ENCODE measurements around the gene STMP1. TPM values are rescaled to one million over a fixed set of nuclear protein-coding genes. Genes with fewer than 3 reads are reported as not detected.

Gene STMP1
- total and polyA plus RNA-seq, 2 of the 13 experiments (the other 11 are each of a cell fraction or from before 2014, with no cell fraction given), result 7.2 to 16.2 TPM

DNA sequence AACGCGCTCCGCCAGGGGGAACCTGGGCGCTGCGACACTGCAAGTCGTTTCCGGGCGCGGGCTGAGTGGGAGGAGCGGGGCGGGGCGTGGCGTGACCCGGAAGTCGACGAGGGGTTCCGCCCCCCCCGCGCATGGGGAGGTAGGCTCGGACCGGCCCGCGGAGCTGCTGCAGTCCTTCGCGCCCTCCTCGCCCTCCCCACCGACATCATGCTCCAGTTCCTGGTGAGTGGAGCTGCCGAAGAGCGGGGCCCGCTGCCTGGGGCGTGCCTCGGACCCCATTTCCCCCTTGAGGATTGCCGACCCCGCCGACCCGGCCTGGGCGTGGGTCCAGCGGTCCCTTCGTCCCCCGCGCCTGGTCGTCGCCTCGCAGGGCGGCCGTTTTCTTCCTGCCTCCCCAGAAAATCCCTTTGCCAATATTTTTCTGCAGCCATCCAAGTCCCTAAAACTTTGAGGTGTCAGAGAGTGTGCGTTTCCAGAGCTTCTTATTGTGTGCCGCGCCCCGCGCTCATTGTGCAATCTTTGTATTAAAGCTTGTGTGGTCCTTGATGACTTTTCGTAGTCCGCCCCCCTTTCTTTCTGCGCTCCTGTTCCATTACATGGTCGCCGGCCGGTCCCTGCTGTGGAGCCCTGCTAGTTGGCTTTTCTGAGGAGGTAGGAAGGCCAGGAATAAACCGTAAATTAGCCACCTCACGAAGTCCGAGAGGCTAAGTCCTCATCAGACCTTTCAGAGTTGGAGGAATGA is at the start of gene STMP1 (continued):
- peak; percentile 34; the same call in 1 of the 2 replicates for TF ChIP-seq PRDM10 (CRISPR knock-in tag; IDR thresholded peaks at IDR 0.05; ENCODE audit: low read depth)
- TF ChIP-seq SOX5 (CRISPR knock-in tag; IDR thresholded peaks at IDR 0.05; ENCODE audit: borderline replicate concordance), result 0 out of 2 replicates have a peak, but pooled peaks have one; percentile 14
- TF ChIP-seq GATAD2A (CRISPR knock-in tag; IDR thresholded peaks at IDR 0.05), result 0 out of 2 replicates have a peak, but pooled peaks have one; percentile 40
- TF ChIP-seq ETV5 (CRISPR knock-in tag; IDR thresholded peaks at IDR 0.05; ENCODE audit: borderline replicate concordance), result peak; percentile 87
- TF ChIP-seq, protein P1, sequence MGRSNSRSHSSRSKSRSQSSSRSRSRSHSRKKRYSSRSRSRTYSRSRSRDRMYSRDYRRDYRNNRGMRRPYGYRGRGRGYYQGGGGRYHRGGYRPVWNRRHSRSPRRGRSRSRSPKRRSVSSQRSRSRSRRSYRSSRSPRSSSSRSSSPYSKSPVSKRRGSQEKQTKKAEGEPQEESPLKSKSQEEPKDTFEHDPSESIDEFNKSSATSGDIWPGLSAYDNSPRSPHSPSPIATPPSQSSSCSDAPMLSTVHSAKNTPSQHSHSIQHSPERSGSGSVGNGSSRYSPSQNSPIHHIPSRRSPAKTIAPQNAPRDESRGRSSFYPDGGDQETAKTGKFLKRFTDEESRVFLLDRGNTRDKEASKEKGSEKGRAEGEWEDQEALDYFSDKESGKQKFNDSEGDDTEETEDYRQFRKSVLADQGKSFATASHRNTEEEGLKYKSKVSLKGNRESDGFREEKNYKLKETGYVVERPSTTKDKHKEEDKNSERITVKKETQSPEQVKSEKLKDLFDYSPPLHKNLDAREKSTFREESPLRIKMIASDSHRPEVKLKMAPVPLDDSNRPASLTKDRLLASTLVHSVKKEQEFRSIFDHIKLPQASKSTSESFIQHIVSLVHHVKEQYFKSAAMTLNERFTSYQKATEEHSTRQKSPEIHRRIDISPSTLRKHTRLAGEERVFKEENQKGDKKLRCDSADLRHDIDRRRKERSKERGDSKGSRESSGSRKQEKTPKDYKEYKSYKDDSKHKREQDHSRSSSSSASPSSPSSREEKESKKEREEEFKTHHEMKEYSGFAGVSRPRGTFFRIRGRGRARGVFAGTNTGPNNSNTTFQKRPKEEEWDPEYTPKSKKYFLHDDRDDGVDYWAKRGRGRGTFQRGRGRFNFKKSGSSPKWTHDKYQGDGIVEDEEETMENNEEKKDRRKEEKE (IDR thresholded peaks at IDR 0.05), result no peak
- TF ChIP-seq ZNF556 (CRISPR knock-in tag; IDR thresholded peaks at IDR 0.05; ENCODE audit: borderline replicate concordance), result peak; percentile 74; the same call in 1 of the 2 replicates
- TF ChIP-seq ZBTB26 (CRISPR knock-in tag; IDR thresholded peaks at IDR 0.05; ENCODE audit: borderline replicate concordance), result no peak; the same call in 1 of the 2 replicates
- no peak for TF ChIP-seq CCAR2 (optimal IDR thresholded peaks at IDR 0.05; ENCODE audit: low read depth, low read length)
- TF ChIP-seq RBM39 (IDR thresholded peaks at IDR 0.05; ENCODE audit: low read depth, low read length, poor library complexity, severe bottlenecking), result peak; percentile 91
- TF ChIP-seq CENPT (CRISPR knock-in tag; IDR thresholded peaks at IDR 0.05; ENCODE audit: low read depth), result no peak
- peak; percentile 91; the same call in 1 of the 2 replicates for TF ChIP-seq ZNF747 (CRISPR knock-in tag; IDR thresholded peaks at IDR 0.05; ENCODE audit: borderline replicate concordance)
- TF ChIP-seq PHB2 (IDR thresholded peaks at IDR 0.05; ENCODE audit: partially characterized antibody), result no peak
- TF ChIP-seq NFYC (CRISPR knock-in tag; IDR thresholded peaks at IDR 0.05), result no peak
- 0 out of 2 replicates have a peak, but pooled peaks have one; percentile 62 for TF ChIP-seq ZNF678 (CRISPR knock-in tag; IDR thresholded peaks at IDR 0.05)
- TF ChIP-seq ZNF703 (CRISPR knock-in tag; IDR thresholded peaks at IDR 0.05; ENCODE audit: borderline replicate concordance), result peak; percentile 52; the same call in 1 of the 2 replicates
- TF ChIP-seq SNAI1 (CRISPR knock-in tag; IDR thresholded peaks at IDR 0.05; ENCODE audit: borderline replicate concordance), result 0 out of 2 replicates have a peak, but pooled peaks have one; percentile 6
- TF ChIP-seq AGO1 (IDR thresholded peaks at IDR 0.05; ENCODE audit: low read depth, low read length, poor library complexity, severe bottlenecking), result peak; percentile 57
- TF ChIP-seq MTA1 (CRISPR knock-in tag; IDR thresholded peaks at IDR 0.05; ENCODE audit: borderline replicate concordance), result 0 out of 2 replicates have a peak, but pooled peaks have one; percentile 49

Measured in HepG2 (cell line).